MV-4-11 (cell line): ENCODE results near the gene LENEP.
A peak's percentile ranks its signal among the peaks of the same experiment; 100 is the strongest.

Experiments
- DNase-seq: peaks from one replicate; lab custom pipeline; 2025; lab: John Stamatoyannopoulos, UW

LENEP gene

GRCh38 chr1:154993572-154994268 lies at the start of gene LENEP:
LENEP (plus strand) TSS chr1:154993586; CDS start chr1:154993608, 22 bp downstream.
- DNase-seq: no peak

- peak; percentile 74 for DNase-seq
Observed at GRCh38 chr1:154943649-154944400, 49.6 kb upstream of the LENEP start.

- no peak for DNase-seq
Observed at GRCh38 chr1:154944401-154945159, 48.8 kb upstream of the LENEP start.

- DNase-seq: no peak
Observed at GRCh38 chr1:154945160-154945961, 48.0 kb upstream of the LENEP start.

GRCh38 chr1:154945962-154946850 lies 47.2 kb upstream of the LENEP start:
- no peak for DNase-seq

- no peak for DNase-seq
Observed at GRCh38 chr1:154948079-154948478, 45.3 kb upstream of the LENEP start.

GRCh38 chr1:154951901-154952657 lies 41.3 kb upstream of the LENEP start:
- no peak for DNase-seq

GRCh38 chr1:154952664-154953063 lies 40.7 kb upstream of the LENEP start:
- DNase-seq: no peak

- DNase-seq: no peak
Observed at GRCh38 chr1:154953611-154954038, 39.8 kb upstream of the LENEP start.

- no peak for DNase-seq
Observed at GRCh38 chr1:154954541-154954940, 38.8 kb upstream of the LENEP start.

GRCh38 chr1:154955039-154955717 lies 38.2 kb upstream of the LENEP start:
- DNase-seq: no peak

- peak; percentile 90 for DNase-seq
Observed at GRCh38 chr1:154955718-154956543, 37.5 kb upstream of the LENEP start, which contains the start of gene PBXIP1. PBXIP1 (minus strand) TSS chr1:154956099; CDS start chr1:154953721, 2,378 bp downstream.

- no peak for DNase-seq
Observed at GRCh38 chr1:154956544-154956941, 36.8 kb upstream of the LENEP start.

- DNase-seq: no peak
Observed at GRCh38 chr1:154957091-154957657, 36.2 kb upstream of the LENEP start.

- DNase-seq: no peak
Observed at GRCh38 chr1:154958036-154958435, 35.4 kb upstream of the LENEP start.

GRCh38 chr1:154958681-154959425 lies 34.5 kb upstream of the LENEP start:
- DNase-seq: no peak

GRCh38 chr1:154959426-154959780 lies 34.0 kb upstream of the LENEP start:
- DNase-seq: no peak
